HUES48 (cell line): ENCODE data around the gene OBP2A.

Experiments used
- H3K27ac ChIP-seq: one replicate; pipeline ENCODE4 v1.7.0; 2013; ENCODE audit warnings: low read depth, low read length, inconsistent platforms
- H3K27me3 ChIP-seq: 2 replicates; pipeline ENCODE4 v1.6.1; 2013; ENCODE audit warnings: mild to moderate bottlenecking, low read length; ENCODE audit not compliant: control insufficient read depth, insufficient read depth
- H3K36me3 ChIP-seq: 2 replicates; pipeline ENCODE4 v1.6.1; 2013; ENCODE audit warnings: low read length; ENCODE audit not compliant: control insufficient read depth, insufficient read depth
- H3K4me1 ChIP-seq: 2 replicates; pipeline ENCODE4 v1.6.1; 2013; ENCODE audit warnings: mild to moderate bottlenecking, low read length; ENCODE audit not compliant: control insufficient read depth, insufficient read depth
- H3K4me3 ChIP-seq: 2 replicates; pipeline ENCODE4 v1.5.1; 2013; ENCODE audit warnings: mild to moderate bottlenecking, low read depth, low read length
- H3K9ac ChIP-seq: 2 replicates; pipeline ENCODE4 v1.6.1; 2013; ENCODE audit warnings: mild to moderate bottlenecking, low read depth, low read length, moderate library complexity
- H3K9me3 ChIP-seq: 2 replicates; pipeline ENCODE4 v1.6.1; 2013; ENCODE audit warnings: low read length; ENCODE audit not compliant: control insufficient read depth, insufficient read depth

Gene OBP2A

GRCh38 chr9:135504262-135505243 lies 41.4 kb upstream of the OBP2A start:
- peaks cover 39% of the 10 kb centered on the region for H3K36me3 ChIP-seq

GRCh38 chr9:135505406-135506187 lies 40.3 kb upstream of the OBP2A start:
- Histone ChIP-seq H3K4me3 (no peak overlapping the region), H3K27ac (no peak overlapping the region), H3K27me3 (no peaks in the 10 kb centered on the region), H3K36me3 (peaks cover 39% of the 10 kb centered on the region), H3K9me3 (no peaks in the 10 kb centered on the region), H3K4me1 (peaks cover 8% of the 10 kb centered on the region; the same call in 1 of the 2 replicates), H3K9ac (no peak overlapping the region)

More at GRCh38 chr9:135504262-135505243, 41.4 kb upstream of the OBP2A start:
- no peak overlapping the region for H3K27ac ChIP-seq
- H3K4me3 ChIP-seq, result no peak overlapping the region
- H3K4me1 ChIP-seq, result peaks cover 8% of the 10 kb centered on the region; the same call in 1 of the 2 replicates
- no peaks in the 10 kb centered on the region for H3K27me3 ChIP-seq
- H3K9me3 ChIP-seq, result no peaks in the 10 kb centered on the region
- no peak overlapping the region for H3K9ac ChIP-seq

GRCh38 chr9:135506327-135507103 lies 39.4 kb upstream of the OBP2A start:
- no peak overlapping the region for H3K27ac ChIP-seq
- no peak overlapping the region for H3K9ac ChIP-seq
- H3K4me1 ChIP-seq, result peaks cover 6% of the 10 kb centered on the region; the same call in 1 of the 2 replicates
- H3K9me3 ChIP-seq, result no peaks in the 10 kb centered on the region
- peaks cover 39% of the 10 kb centered on the region for H3K36me3 ChIP-seq
- H3K27me3 ChIP-seq, result no peaks in the 10 kb centered on the region
- H3K4me3 ChIP-seq, result no peak overlapping the region

- H3K36me3 ChIP-seq, result peaks cover 31% of the 10 kb centered on the region
- no peaks in the 10 kb centered on the region for H3K27me3 ChIP-seq
- no peak overlapping the region for H3K9ac ChIP-seq
- no peaks in the 10 kb centered on the region for H3K4me1 ChIP-seq
- H3K27ac ChIP-seq, result no peak overlapping the region
- H3K4me3 ChIP-seq, result no peak overlapping the region
- H3K9me3 ChIP-seq, result no peaks in the 10 kb centered on the region
Observed at GRCh38 chr9:135507104-135508035, 38.6 kb upstream of the OBP2A start.

- H3K36me3 ChIP-seq, result peaks cover 21% of the 10 kb centered on the region
- no peaks in the 10 kb centered on the region for H3K9me3 ChIP-seq
- no peaks in the 10 kb centered on the region for H3K4me1 ChIP-seq
- no peak overlapping the region for H3K9ac ChIP-seq
- H3K4me3 ChIP-seq, result no peak overlapping the region
- H3K27ac ChIP-seq, result no peak overlapping the region
- H3K27me3 ChIP-seq, result no peaks in the 10 kb centered on the region
Observed at GRCh38 chr9:135508211-135508820, 37.6 kb upstream of the OBP2A start.

GRCh38 chr9:135509458-135509857 lies 36.5 kb upstream of the OBP2A start:
- Histone ChIP-seq H3K9ac (no peak overlapping the region), H3K36me3 (peaks cover 10% of the 10 kb centered on the region), H3K27ac (no peak overlapping the region), H3K9me3 (no peaks in the 10 kb centered on the region), H3K4me1 (no peaks in the 10 kb centered on the region), H3K27me3 (no peaks in the 10 kb centered on the region), H3K4me3 (no peak overlapping the region)

GRCh38 chr9:135512241-135512603 lies 33.7 kb upstream of the OBP2A start:
- Histone ChIP-seq H3K9ac (no peak overlapping the region), H3K27ac (no peak overlapping the region), H3K4me1 (no peaks in the 10 kb centered on the region), H3K36me3 (no peaks in the 10 kb centered on the region), H3K4me3 (no peak overlapping the region), H3K27me3 (no peaks in the 10 kb centered on the region), H3K9me3 (no peaks in the 10 kb centered on the region)

- Histone ChIP-seq H3K4me3 (no peak overlapping the region), H3K9ac (no peak overlapping the region), H3K4me1 (no peaks in the 10 kb centered on the region), H3K27ac (no peak overlapping the region), H3K36me3 (no peaks in the 10 kb centered on the region), H3K27me3 (no peaks in the 10 kb centered on the region), H3K9me3 (no peaks in the 10 kb centered on the region)
Observed at GRCh38 chr9:135512904-135513303, 33.0 kb upstream of the OBP2A start.

GRCh38 chr9:135513351-135513846 lies 32.5 kb upstream of the OBP2A start:
- Histone ChIP-seq H3K36me3 (no peaks in the 10 kb centered on the region), H3K27ac (no peak overlapping the region), H3K4me3 (no peak overlapping the region), H3K9ac (no peak overlapping the region), H3K9me3 (no peaks in the 10 kb centered on the region), H3K27me3 (no peaks in the 10 kb centered on the region), H3K4me1 (no peaks in the 10 kb centered on the region)
